Endometrium (tissue), 2 donors: ENCODE data around the gene UQCRH.

Experiments
- FAIRE-seq: peaks from 2 replicates; lab custom pipeline; 2012; peaks lifted over from hg19 to GRCh38; lab: Jason Lieb, UNC
- donor health status: control.
- donor health status: control.

Gene UQCRH

DNA sequence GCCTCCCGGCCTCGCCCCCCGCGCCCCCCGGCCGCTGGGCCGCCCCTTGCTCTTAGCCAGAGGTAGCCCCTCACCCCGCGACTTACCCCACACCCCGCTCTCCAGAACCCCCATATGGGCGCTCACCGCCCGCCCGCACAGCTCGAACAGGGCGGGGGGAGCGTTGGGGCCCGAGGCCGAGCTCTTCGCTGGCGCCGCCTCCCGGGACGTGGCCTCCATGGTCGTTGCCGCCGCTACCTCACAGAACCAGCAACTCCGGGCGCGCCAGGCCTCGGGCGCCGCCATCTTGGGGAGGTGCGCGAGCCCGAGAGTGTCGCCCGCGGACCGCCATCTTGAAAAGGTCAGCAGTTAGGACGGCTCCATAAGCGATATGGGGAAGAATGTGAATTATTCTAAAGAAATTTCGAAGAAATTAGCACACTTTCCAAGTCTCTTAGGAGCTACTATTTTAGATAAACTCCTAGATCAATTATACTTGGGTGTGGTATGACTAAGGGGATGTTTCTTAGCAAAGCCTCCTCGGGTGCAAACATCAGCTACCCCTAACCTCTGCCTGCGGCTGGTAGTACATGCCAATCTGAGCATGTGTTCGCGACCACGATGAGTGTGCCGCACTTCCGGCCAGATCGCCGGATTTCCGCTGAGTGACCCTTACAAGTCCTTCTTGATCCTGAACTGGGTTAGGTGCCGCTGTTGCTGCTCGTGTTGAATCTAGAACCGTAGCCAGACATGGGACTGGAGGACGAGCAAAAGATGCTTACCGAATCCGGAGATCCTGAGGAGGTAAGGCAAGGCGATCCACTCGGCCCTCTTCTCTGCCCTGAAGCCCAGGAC lies at the start of gene UQCRH, which contains the start of gene LRRC41:
UQCRH (plus strand) TSS at position 661 of the 834 bp plus-strand sequence; CDS start at position 730, 69 bp downstream.
LRRC41 (minus strand) TSS at position 579 of the 834 bp plus-strand sequence; CDS start at position 285, 294 bp downstream.
- FAIRE-seq = peak; percentile 53

DNA sequence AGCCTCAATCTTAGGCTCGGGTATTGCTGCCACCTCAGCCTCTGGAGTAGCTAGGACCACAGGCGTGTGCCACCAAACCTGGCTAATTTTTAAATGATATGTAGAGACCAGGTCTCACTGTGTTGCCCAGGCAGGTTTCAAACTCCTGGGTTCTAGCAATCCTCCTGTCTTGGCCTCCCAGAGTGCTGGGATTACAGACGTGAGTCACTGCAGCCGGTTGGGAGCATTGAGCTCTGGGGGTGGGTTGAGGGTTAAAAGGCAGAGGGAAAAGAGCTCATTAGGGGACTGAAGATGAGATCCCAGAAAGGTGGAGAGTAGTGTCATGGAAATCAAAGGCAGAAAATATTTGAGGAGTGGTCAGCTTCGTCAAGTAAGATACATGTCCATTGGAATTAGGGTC lies 48.8 kb upstream of the UQCRH start:
- FAIRE-seq = no peak

DNA sequence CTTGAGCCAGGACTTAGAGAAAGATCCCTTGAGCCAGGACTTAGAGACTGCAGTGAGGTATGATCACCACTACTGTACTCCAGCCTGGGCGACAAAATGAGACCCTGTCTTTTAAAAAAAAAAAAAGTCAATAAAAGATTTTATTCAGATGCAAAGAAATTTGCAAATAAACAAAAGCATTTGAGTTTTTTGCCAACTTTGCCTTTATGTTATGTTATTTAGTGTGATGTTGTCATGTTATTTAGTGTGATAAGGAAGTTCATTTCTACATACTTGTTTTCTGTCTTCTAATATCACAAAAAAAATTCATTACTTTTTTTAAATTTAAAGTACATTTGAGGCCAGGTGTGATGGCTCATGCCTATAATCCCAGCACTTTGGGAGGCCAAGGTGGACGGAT lies 47.0 kb upstream of the UQCRH start:
- no peak for FAIRE-seq

DNA sequence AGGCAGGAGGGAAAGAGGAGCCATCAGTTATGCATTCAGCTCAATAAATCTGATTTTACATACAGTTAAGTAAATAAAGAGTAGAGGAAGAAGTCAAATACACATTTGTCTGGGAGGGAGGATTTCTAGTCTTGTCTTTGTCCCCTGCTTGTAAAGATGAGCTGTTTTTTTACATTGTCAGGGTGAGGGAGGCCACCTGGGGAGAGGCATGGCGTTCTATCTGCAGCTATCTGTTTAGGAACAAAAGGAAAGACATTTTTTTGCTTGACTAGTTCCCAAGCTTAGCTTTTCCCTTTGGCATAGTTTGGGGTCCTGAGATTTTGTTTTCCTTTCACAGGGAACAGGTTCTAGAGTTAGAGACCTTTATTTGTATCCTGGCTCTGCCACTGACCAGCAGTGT lies 41.0 kb upstream of the UQCRH start:
- no peak for FAIRE-seq

DNA sequence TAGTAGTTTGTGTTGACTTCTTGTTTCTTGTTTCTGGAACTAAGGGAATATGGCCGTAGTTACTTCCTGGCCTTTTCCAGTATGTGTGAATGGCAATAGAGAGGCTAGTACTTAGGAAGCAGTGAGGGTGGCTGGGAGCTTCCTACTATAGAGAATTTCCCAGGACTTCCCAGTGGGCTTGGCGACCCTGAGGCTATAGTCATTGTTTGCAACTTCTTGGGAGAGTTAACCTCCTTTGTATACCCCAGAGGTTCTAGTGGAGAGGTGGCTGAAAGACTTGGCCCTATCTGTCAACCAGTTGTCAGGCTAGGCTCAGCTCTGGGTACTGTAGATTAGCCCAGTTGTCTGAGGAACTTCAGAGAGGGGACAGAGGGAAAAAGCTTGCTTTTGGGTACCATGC lies 40.4 kb upstream of the UQCRH start:
- FAIRE-seq = no peak

DNA sequence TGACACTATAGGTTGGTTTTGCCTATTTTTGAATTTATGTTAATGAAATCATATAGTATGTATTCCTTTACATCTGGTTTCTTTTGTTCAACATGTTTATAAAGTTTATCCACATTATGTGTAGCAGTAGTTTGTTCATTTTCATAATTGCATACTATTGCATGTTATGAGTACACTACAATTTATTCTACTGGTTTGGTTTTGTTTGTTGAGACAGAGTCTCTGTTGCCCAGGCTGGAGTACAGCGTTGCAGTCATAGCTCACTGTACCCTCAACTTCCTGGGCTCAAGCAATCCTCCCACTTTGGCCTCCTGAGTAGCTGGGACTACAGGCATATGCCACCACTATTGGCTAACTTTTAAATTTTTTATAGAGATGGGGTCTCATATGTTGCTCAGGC lies 34.9 kb upstream of the UQCRH start:
- no peak for FAIRE-seq

DNA sequence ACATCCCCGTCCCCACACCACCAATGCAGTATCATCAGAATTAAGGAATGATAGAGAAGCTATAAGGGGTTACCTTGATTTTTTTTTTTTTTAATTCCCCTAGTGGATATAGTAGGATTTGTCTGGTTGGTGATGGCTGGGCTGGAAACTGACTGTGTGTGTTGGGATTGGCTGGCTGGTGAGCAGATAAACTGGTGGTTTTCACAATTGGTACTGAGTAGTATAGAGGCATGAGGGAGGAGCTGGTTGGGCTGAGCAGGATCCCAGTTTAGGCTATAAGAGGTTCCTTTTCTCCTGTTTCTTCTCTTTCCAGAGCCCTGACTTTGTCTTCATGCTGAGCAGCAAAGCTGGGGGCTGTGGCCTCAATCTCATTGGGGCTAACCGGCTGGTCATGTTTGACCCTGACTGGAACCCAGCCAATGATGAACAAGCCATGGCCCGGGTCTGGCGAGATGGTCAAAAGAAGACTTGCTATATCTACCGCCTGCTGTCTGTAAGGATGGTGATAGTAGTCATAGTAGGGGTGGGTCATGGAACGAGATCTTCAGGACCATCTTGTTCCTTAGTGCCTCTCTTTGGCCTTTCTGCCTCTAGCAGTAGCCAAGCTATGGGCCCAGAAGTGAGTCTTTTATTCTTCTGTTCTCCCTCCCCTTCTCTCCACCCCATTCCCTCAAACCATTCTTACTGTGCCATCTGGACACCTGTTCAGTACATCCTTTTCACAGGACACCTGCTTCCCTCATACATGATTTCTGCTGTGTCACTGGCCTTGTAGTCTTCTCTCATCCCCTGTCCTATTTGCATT lies 29.1 kb upstream of the UQCRH start:
- no peak for FAIRE-seq

DNA sequence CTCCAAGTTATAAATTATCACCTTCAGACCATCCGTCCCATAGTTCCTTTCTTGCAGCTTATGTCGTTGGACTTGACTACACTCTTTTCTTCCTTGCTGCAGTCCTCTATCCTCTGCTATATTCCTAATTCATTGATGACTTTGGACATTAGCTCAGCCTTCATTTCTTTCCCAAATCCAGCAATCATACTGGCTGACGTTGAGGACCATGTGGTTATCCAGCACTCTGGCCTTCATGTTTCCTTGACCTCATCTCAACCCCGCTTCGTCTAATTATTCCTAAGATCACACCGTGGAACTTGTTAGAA lies 28.5 kb upstream of the UQCRH start:
- no peak for FAIRE-seq

DNA sequence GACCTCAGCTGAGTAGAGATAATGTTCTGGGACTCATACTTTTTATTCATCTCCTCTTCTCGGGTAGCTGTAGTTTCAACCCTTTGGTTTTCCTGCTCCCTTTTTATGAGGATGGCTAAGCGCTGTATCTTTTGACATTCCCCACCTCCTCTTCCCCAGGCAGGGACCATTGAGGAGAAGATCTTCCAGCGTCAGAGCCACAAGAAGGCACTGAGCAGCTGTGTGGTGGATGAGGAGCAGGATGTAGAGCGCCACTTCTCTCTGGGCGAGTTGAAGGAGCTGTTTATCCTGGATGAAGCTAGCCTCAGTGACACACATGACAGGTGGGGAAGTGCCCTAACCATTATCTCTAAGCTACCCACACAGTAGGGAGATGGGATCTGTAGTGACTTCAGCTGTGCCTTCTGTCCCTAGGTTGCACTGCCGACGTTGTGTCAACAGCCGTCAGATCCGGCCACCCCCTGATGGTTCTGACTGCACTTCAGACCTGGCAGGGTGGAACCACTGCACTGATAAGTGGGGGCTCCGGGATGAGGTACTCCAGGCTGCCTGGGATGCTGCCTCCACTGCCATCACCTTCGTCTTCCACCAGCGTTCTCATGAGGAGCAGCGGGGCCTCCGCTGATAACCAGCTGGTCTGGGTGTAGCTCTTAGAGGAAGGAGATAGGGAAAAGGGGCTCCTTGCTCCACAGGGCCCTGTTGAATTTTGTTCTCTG lies 25.7 kb upstream of the UQCRH start:
- no peak for FAIRE-seq

DNA sequence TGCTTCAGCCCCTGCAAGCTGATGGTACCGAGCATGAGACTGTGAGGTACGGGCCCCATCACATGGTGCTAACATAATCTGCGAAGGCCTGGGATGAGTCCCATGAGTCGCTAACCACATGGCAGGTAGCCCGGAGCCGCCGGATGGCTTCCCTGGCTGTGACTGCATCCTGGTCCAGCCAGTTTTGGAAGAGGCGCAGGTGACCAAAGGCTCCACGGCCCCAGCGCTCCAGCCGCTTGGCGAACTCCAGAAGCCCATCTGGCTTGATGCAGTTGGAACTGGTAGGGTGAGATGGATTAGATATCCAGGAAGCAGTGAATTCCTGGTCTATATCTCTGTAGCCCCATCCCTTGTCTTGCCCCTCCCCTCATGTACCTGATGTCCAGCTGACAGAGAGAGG lies 24.7 kb upstream of the UQCRH start:
- FAIRE-seq = no peak

DNA sequence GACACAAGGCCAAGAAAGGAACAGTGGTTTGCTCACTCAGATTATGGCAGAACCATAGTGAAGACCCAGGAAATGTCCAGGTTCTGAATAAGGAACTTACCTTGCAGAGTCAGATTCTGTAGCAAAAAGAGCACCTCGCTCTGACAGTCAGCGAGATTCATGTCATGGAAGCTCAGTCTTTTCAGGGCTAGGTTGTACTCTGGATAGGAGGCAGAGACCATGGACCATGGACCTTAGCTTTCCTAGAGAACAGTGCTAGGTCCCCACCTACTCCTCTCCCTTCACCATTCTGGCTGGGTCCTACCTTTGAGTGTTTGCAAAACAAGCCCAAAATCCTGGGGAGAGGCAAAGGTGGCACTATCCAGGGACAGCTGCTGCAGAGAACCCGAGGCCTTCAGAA lies 23.4 kb upstream of the UQCRH start:
- no peak for FAIRE-seq

DNA sequence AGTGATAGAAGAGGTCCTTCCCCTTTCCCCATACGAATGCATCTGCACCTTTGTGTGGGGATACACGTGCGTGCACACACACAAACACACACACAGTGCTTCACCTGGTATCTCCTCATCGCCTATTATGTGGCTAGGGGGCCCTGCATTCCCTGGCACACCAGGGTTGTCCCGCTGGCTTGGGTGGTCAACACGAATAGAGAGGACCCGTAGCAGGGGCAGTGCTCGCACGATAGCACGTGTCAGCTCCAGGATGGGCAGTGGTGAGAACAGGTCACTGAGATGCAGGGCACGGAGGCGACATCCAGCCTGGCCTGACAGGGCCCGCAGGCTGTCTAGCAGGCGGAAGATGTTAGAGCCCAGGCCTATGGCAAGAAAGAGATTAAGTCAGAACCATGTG lies 22.5 kb upstream of the UQCRH start:
- FAIRE-seq = no peak

DNA sequence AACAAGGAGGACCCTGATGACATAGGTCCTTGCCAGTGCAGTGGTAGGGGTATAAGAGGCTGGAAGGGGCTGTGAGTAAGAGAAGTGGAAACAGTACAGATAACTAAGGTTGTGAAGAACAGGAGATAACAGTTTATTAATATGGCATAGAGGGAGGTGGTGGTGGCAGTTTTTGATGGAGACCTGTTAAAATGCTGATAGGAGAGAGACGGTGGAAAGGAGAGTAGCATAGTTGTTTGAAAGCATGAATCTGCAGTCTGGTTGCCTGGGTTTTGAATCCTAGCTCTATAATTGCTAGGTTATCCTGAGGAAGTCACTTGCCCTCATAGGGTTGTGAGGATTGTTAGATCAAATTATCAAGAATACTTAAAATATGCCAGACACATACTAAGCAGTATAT lies 19.4 kb upstream of the UQCRH start:
- no peak for FAIRE-seq

DNA sequence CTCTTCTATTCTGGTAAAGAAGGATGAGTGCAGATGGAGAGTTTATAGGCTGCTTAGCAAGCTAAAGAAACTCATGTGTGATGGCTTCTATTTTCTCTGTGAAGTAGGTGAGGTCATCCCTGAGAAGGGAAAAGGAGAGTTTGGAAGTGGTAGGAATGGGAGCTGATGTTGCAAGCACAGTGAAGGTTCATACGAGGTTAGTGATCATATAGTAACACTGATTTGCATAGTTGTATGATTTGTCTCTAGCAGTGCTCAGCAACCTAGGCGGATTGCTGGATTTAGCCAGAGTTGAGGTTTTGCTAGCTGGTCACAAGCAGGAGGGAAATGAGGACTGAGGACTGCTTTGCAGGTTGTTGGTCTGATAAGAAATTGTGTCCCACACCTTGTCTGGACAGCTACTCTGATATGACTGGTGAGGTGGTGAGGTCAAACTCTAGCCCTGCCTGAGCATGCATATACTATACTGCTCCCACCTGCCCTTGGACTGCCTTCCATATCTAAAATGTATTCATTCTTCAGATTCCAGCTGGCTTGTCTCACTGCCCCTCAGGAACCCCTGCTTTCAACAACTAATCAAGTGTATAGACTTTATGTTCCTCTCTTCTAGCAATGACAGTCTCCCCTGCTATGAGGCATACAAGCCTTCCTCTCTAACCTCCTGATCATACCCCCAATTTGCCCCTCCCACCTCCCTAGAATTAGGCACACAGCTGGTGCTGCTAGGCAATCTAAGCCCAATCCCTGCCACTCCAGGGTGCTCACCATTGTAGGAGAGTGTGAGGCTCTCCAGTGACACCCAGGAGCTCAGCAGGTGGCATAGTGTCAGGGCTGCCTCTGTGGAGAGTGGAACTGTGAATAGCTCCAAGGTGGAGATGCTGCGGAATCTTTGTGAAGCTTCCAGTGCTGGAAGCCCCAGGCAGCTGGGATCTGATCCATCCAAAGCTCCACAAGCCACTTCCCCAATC lies 18.6 kb upstream of the UQCRH start:
- FAIRE-seq = no peak

DNA sequence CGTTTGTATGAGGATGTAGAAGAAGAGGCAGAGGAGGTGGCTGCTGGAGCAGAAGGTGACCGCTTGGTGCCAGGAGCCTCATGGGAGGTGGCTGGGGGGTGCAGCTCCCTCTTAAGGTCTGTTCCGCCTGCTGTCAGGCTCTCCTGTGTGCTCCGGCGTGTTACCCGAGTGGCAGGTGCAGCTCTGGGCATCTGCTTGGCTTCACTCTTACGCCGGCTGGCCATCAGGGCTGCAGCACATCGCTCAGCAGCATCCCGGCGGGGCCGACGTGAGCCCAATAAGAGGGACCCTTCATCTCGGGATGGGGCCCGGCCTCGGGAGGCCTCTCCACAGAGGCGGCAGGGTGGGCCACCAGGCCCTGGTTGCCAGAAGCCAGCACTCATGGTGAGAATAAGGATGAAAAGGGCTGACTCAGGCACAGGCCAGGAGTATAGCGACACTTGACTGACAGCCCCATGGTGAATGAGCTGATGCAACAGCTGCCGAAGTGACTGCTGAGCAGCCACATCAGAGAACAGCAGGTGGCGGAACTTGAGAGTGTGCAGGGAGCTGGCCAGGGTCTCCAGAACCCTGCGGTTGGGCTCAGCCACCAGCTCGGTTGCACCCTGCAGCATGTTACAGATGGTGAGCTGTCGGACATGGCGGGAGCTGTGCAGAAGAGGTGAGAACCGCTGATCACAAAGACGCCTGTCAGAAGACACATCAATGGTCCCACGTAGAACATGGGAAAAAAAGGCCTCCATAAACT lies 17.6 kb upstream of the UQCRH start:
- FAIRE-seq = no peak

DNA sequence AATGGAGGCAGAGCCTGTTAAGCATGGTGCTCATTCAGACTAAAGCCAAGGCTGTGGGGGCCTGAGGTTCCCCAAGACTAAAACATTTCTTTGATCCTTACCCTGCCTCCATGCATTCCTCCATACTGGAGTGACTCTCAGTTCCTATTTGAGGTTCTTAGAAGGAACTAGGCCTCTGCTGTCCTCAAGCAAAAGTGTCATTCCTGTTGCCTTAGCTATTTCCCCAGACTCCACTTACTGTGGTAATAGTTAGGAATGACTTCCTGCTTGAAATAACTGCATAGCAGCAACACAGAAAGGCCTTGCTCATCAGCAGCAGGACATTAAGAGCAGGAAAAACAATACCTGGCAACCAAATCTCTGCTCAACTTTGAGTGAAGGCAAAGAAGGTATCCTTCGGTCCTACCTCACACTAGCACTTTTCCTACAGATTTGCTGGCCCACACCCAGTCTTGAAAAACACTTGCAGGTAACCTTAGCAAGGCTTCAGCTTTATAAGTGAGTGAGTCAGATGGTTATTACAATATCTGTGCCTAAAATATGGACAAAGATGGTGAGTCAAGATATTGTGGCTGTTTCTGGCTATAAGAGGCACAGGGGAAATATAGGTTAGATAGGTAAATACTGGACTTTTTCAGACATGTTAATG lies 14.9 kb upstream of the UQCRH start:
- no peak for FAIRE-seq

DNA sequence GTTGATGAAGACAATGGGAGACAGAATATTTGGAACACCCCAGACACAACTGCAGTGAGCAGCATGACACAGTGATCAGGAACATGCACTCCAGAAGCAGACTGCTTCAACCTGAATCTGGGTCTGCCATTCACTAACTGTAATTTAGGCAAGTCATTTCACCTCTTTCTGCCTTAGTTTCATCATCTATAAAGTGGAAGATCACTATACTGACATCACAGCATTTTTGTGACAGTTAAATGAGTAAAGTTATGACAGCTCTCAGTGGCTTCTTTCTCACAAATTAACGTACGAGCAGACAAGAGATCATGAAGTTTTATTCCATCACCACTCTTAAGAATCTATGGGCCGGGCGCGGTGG lies 14.4 kb upstream of the UQCRH start:
- FAIRE-seq = no peak

DNA sequence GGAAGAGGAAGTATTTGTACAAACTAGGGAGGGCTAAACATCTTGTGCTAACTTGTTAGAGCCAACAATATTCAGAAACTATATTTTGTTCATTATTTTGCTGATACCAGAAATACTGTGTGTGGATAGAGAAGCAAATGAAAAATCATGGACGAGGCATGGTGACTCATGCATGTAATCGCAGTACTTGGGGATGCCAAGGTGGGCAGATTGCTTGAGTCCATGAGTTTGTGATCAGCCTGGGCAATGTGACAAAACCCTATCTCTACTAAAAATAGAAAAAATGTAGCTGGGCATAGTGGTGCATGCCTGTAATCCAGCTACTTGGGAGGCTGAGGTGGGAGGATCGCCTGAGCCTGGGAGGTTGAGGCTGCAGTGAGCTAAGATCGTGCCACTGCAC lies 13.5 kb upstream of the UQCRH start:
- no peak for FAIRE-seq

DNA sequence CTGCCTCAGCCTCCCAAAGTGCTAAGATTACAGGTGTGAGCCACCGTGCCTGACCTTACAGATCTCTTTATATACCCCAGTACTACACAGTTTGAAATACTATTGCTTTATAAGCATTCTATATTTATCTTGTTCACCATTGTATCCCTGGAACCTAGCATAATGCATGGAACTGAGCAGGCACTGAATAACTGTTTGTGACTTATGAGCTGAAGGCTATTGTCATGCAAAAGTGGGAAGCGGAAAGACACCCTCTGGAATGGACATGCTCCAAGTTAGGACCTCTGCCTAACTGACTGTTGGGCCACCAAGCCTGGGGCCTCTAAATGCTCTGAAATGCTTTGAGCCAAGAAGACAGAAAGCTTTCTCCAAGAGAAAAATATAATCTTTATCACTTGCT lies 8.2 kb upstream of the UQCRH start:
- no peak for FAIRE-seq

DNA sequence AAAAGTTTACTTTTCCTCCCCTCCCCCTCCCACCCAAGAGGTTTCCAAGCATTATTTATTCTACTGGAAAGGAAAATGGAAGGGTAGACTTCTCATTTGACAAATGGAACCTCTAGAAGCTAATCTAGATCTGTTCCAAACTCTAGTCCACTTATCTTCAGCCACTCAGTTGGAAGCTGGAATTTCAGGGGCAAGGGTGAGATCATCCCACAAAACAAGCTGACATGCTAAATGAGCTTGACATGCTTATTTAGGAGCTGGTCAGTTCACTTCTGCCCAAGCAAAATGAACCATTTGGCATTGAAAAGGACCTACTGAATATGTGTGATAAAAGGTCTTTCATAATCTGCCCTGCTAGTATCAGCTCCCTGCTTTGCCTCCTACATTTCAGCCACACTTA lies 5.1 kb upstream of the UQCRH start:
- no peak for FAIRE-seq
